Spleen (tissue), 11 donors: Measurements from ENCODE around the gene BPHL. TPM values are rescaled to one million over a fixed set of nuclear protein-coding genes. Genes with fewer than 3 reads are reported as not detected.
"Not testable (repeated sequence)": the region's sequence is repeated elsewhere in the genome, so short reads cannot be mapped to it uniquely, and the experiment has no call there.

Experiments used
- DNase-seq: peaks from one replicate; pipeline ENCODE4 v3.0.0-alpha.2; 2020
- H3K27ac ChIP-seq, 8 donors: fragments of 200-600 bp; sonication (generic) in 7 of 8; 1 replicate in 4 of 8; 2 replicates in 4 of 8; pipeline versions ENCODE4 v1.5.0 to v1.8.0; 2016 to 2021; ENCODE audit warnings: inconsistent platforms in 4 of 8, mild to moderate bottlenecking in 4 of 8, moderate library complexity in 1 of 8
- H3K27me3 ChIP-seq, 7 donors: fragments of 200-600 bp; sonication (generic) in 6 of 7; replicated peaks in 1 of 7; 1 replicate in 4 of 7; 2 replicates in 3 of 7; pipeline versions ENCODE4 v1.5.0 to v1.8.0; 2016 to 2021; ENCODE audit warnings: inconsistent platforms in 3 of 7, mild to moderate bottlenecking in 1 of 7
- H3K36me3 ChIP-seq, 6 donors: fragments of 200-600 bp; sonication (generic) in 5 of 6; 1 replicate in 4 of 6; 2 replicates in 2 of 6; pipeline versions ENCODE4 v1.5.0 to v1.8.0; 2016 to 2021; ENCODE audit warnings: inconsistent platforms in 2 of 6
- H3K4me1 ChIP-seq, 6 donors: fragments of 200-600 bp; sonication (generic) in 5 of 6; 1 replicate in 3 of 6; 2 replicates in 3 of 6; pipeline versions ENCODE4 v1.5.0 to v1.8.0; 2016 to 2021; ENCODE audit warnings: inconsistent platforms in 3 of 6
- H3K4me3 ChIP-seq, 8 donors: fragments of 200-600 bp; sonication (generic) in 7 of 8; 1 replicate in 4 of 8; 2 replicates in 4 of 8; pipeline versions ENCODE4 v1.5.0 to v1.8.0; 2016 to 2021; ENCODE audit warnings: inconsistent platforms in 4 of 8, mild to moderate bottlenecking in 4 of 8, moderate library complexity in 2 of 8
- H3K9me3 ChIP-seq, 8 donors: fragments of 200-600 bp; sonication (generic) in 7 of 8; 1 replicate in 4 of 8; 2 replicates in 4 of 8; pipeline versions ENCODE4 v1.5.0 to v1.8.0; 2016 to 2021; ENCODE audit warnings: inconsistent platforms in 4 of 8
- POLR2A ChIP-seq, 3 donors: fragments of 450-650 bp; IDR thresholded peaks; one replicate each; pipeline ENCODE4 v1.5.1; 2017; ENCODE audit warnings: antibody characterized with exemption in 3 of 3, mild to moderate bottlenecking in 1 of 3
- POLR2AphosphoS5 ChIP-seq, 3 donors: sonication (generic); formaldehyde crosslinking; IDR thresholded peaks; one replicate each; pipeline ENCODE4 v1.5.1; 2017; ENCODE audit warnings: antibody characterized with exemption in 3 of 3
- WGBS, 5 donors: extraction: QIAGEN DNeasy Blood & Tissue Kit in 3 of 5; methylation state at CpG; one replicate each; pipeline versions ENCODE4 v1.1.5 to v1.1.7; 2013 to 2018; 5-methylcytosine and 5-hydroxymethylcytosine counted together
- intact Hi-C: fragments of 100-400 bp; cut with DNase I; formaldehyde crosslinking; loops from one replicate; pipeline ENCODE4 v1.15.0; 2023; ENCODE audit warnings: low total_unique reads
- polyA plus RNA-seq, 3 donors: library from polyadenylated mRNA; stranded (reverse); fragments of 200-250 nt; gene quantifications; one replicate each; pipeline ENCODE4 v1.2.1, GENCODE V29; 2013
- total RNA-seq, 7 donors: library from RNA; depleted of rRNA in 3 of 7; stranded (reverse); fragments of >200 nt in 3 of 7; fragmentation: NEBNext Ultra II Directional in 4 of 7; extraction: Animal tissue kit (Norgen Biotek cat#: 25700) in 4 of 7; gene quantifications; one replicate each; pipeline versions ENCODE4 v1.1.0 to v1.2.1, GENCODE V29; 2016 to 2021
- TF ChIP-seq, protein P1 (sequence below), 11 experiments: fragments of 200-600 bp in 7 of 11; fragments of 450-650 bp in 4 of 11; sonication (generic) in 4 of 11; IDR thresholded peaks in 8 of 11; conservative IDR thresholded peaks in 3 of 11; 1 replicate in 7 of 11; 2 replicates in 4 of 11; pipeline versions ENCODE4 v1.4.0 to v1.8.0; 2016 to 2021; ENCODE audit warnings: antibody characterized with exemption in 11 of 11, inconsistent platforms in 4 of 11, mild to moderate bottlenecking in 1 of 11
- donor health status: healthy with polysubstance abuse.
- donor health status: DM: no; HTN: no; CAD: no; lungs with moderate emphysema.
- donor health status: DM: no; HTN: no; CAD: no.
- donor health status: Bipolar disorder and iron deficiency.
- donor health status: healthy.
- donor health status: DM: no; HTN: no; CAD: no.
- donor health status: DM: yes; HTN: yes; CAD: no.

The BPHL gene
- total and polyA plus RNA-seq, 10 donors, result 6.6 to 11.3 (median 9.4) TPM

DNA sequence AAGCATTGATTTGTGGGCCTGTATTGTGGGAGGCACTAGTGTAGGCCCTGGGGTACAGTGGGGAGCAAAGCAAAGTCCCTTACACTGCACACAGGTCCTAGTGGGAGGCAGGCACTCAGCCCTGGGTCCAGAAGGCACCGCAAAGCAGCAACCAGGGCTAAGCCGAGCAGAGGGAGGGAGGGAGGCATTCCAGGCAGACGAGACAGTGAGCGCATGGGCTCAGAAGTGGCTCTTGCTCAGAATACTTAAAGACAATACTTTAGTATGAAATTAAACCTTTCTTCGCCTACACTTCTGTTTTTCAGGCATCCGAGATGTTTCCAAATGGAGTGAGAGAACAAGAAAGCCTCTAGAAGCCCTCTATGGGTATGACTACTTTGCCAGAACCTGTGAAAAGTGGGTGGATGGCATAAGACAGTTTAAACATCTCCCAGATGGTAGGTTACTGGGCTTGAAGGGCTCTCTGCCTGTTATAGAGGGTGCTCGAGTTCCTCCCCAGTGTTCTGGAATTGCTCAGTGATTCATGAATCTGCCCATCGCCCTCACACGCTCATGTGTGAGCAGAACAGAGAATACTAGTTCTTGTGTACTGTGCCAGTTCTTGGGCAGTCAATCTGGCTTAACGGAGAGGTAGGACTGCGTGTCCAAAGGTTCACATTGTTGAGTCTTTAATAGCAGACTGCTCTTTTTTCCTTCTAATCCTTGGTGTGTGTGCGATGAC, 18.7 kb downstream of the BPHL start:
- Histone ChIP-seq H3K4me1 (peaks cover 0 to 20% (median 12%) of the 10 kb centered on the region in 6 donors), H3K4me3 (no peak overlapping the region), H3K9me3 (no peaks in the 10 kb centered on the region), H3K27ac (no peak overlapping the region), H3K27me3 (no peaks in the 10 kb centered on the region), H3K36me3 (peaks cover 0 to 72% (median 17%) of the 10 kb centered on the region in 6 donors)
- WGBS, 5 donors, result 94 to 99% (median 97%) methylated on average over 12 of the region's 12 CpGs
- DNase-seq, result no peak
- TF ChIP-seq POLR2AphosphoS5 (IDR thresholded peaks at IDR 0.05), result no peak
- TF ChIP-seq POLR2A (IDR thresholded peaks at IDR 0.05), result no peak
- TF ChIP-seq, protein P1, sequence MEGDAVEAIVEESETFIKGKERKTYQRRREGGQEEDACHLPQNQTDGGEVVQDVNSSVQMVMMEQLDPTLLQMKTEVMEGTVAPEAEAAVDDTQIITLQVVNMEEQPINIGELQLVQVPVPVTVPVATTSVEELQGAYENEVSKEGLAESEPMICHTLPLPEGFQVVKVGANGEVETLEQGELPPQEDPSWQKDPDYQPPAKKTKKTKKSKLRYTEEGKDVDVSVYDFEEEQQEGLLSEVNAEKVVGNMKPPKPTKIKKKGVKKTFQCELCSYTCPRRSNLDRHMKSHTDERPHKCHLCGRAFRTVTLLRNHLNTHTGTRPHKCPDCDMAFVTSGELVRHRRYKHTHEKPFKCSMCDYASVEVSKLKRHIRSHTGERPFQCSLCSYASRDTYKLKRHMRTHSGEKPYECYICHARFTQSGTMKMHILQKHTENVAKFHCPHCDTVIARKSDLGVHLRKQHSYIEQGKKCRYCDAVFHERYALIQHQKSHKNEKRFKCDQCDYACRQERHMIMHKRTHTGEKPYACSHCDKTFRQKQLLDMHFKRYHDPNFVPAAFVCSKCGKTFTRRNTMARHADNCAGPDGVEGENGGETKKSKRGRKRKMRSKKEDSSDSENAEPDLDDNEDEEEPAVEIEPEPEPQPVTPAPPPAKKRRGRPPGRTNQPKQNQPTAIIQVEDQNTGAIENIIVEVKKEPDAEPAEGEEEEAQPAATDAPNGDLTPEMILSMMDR (IDR thresholded peaks at IDR 0.05 in 8 of 11, conservative IDR thresholded peaks at IDR 0.05 in 3 of 11), result no peak
- intact Hi-C loops, result no loop called here

DNA sequence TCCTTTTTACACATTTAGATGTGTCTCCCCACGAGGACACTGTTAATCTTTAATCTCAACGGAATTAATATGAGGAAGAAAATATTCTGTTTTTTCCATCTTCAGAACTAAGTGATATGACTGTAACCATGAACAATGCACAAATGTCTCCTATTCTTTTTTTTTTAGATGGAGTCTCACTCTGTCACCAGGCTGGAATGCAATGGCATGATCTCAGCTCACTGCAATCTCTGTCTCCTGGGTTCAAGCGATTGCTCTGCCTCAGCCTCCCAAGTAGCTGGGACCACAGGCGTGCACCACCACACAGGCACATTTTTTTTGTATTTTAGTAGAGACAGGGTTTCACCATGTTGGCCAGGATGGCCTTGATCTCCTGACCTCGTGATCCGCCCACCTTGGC, 19.4 kb downstream of the BPHL start:
- H3K4me3 ChIP-seq, H3K27me3 ChIP-seq, intact Hi-C loops, DNase-seq, H3K27ac ChIP-seq, H3K9me3 ChIP-seq: not testable (repeated sequence)
- WGBS, 5 donors, result 93 to 94% (median 93%) methylated on average over 6 of the region's 6 CpGs
- H3K36me3 ChIP-seq, result peaks cover 0 to 75% (median 19%) of the 10 kb centered on the region in 6 donors
- peaks cover 0 to 20% (median 12%) of the 10 kb centered on the region in 6 donors for H3K4me1 ChIP-seq

DNA sequence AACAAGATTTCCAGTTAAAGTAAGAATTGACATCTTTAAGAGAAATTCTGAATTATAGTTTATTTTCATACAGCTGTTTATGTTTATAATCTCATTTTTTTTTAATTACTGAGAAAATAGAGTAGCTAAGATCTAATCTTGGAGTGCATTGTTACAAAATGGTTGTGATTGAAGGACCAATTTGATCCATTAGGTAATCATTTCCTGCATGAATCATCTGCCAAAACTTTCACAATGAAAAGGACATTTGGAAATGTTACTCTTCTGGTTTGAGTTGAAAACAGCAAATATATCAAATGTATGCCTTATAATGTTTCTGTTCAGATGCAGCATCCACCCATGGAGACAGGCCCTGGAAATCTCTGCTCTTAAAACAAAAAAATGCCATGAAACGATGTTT, 19.8 kb downstream of the BPHL start:
- H3K27ac ChIP-seq, result peak overlapping the region in 1 of 8 donors; percentile 43
- TF ChIP-seq POLR2AphosphoS5 (IDR thresholded peaks at IDR 0.05), result no peak
- TF ChIP-seq, protein P1 (IDR thresholded peaks at IDR 0.05 in 8 of 11, conservative IDR thresholded peaks at IDR 0.05 in 3 of 11), result no peak
- TF ChIP-seq POLR2A (IDR thresholded peaks at IDR 0.05), result no peak
- peaks cover 0 to 75% (median 22%) of the 10 kb centered on the region in 6 donors for H3K36me3 ChIP-seq
- H3K9me3 ChIP-seq, result no peaks in the 10 kb centered on the region
- intact Hi-C loops, result no loop called here
- H3K4me1 ChIP-seq, result peaks cover 0 to 20% (median 12%) of the 10 kb centered on the region in 6 donors
- H3K27me3 ChIP-seq, result no peaks in the 10 kb centered on the region
- no peak for DNase-seq
- WGBS, 5 donors, result 63 to 83% (median 71%) methylated on average over 1 of the region's 1 CpG
- H3K4me3 ChIP-seq, result no peak overlapping the region

DNA sequence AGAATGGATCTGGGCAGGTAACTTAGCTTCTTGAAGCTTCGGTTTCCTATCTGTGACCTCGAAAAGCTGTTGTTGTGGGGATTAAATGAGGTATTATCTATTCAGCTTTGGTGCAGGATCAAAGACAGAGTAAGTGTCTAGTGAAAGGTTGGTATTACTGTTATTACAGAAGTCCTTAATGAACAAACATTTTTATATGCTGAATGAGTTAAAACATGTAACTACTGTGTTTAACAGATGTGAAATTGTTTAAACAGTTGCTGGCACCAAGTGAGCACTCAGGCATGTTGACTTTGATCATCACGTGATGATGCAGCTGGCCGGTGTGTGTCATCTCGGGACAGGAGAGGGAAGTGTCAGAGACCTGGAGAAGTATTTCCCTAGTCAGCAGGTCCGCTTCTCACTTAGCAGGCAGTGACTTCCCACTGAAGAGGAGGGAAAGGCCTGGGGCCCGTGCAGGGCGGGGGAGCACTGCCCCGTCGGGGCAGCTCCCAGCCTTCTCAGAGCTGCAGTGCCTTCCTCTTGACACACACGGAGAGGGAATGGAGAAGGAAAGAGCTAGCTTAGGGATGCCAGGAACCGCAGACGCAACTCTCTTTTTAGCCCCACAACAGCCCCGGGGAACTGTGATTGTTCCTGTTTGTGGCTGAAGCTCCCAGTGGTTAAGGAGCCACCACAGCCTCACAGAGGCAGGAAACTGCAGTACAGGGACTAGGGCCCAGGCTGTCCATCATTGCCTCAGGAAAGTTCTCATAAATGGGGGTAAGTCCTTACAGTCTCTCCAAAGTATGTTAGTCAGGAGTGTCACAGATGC, 20.8 kb downstream of the BPHL start:
- H3K4me3 ChIP-seq, result no peak overlapping the region
- no peaks in the 10 kb centered on the region for H3K9me3 ChIP-seq
- intact Hi-C loops, result no loop called here
- peaks cover 0 to 20% (median 12%) of the 10 kb centered on the region in 6 donors for H3K4me1 ChIP-seq
- peaks cover 0 to 77% (median 22%) of the 10 kb centered on the region in 6 donors for H3K36me3 ChIP-seq
- DNase-seq, result no peak
- TF ChIP-seq POLR2A (IDR thresholded peaks at IDR 0.05) (no peak), POLR2AphosphoS5 (IDR thresholded peaks at IDR 0.05) (peak in 1 of 3 donors; percentile 23)
- TF ChIP-seq, protein P1 (IDR thresholded peaks at IDR 0.05 in 8 of 11, conservative IDR thresholded peaks at IDR 0.05 in 3 of 11), result no peak
- WGBS, 5 donors, result 42 to 56% (median 43%) methylated on average over 14 of the region's 14 CpGs
- H3K27me3 ChIP-seq, result no peaks in the 10 kb centered on the region
- peak overlapping the region in 3 of 8 donors; percentile 8 to 43 (median 24) for H3K27ac ChIP-seq
